Neutrophil (primary cell): ENCODE data around the gene DDX60.
"Not testable (repeated sequence)": the region's sequence is repeated elsewhere in the genome, so short reads cannot be mapped to it uniquely, and the experiment has no call there.

ENCODE experiments used
- H3K27ac ChIP-seq: fragments of 200-600 bp; sonication (generic); 2 replicates; pipeline ENCODE4 v1.5.1; 2016; ENCODE audit warnings: mild to moderate bottlenecking, moderate library complexity
- H3K27me3 ChIP-seq: fragments of 200-600 bp; sonication (generic); 2 replicates; pipeline ENCODE4 v1.6.0; 2016; ENCODE audit warnings: mild to moderate bottlenecking
- H3K36me3 ChIP-seq: fragments of 200-600 bp; sonication (generic); 2 replicates; pipeline ENCODE4 v1.5.1; 2017
- H3K4me1 ChIP-seq, 2 experiments: fragments of 200-600 bp in 1 of 2; sonication (generic) in 1 of 2; 1 replicate in 1 of 2; 2 replicates in 1 of 2; pipeline versions ENCODE4 v1.5.1 to v1.6.1; 2013 to 2016; ENCODE audit warnings: low read depth in 1 of 2, low read length in 1 of 2, mild to moderate bottlenecking in 1 of 2, moderate library complexity in 1 of 2; ENCODE audit not compliant: control insufficient read depth in 1 of 2, insufficient read depth in 1 of 2
- H3K4me3 ChIP-seq, 2 experiments: fragments of 200-600 bp in 1 of 2; sonication (generic) in 1 of 2; 1 replicate in 1 of 2; 2 replicates in 1 of 2; pipeline ENCODE4 v1.5.1; 2013 to 2016; ENCODE audit warnings: low read depth in 1 of 2, low read length in 1 of 2, mild to moderate bottlenecking in 1 of 2, moderate library complexity in 1 of 2
- H3K9me3 ChIP-seq: fragments of 200-600 bp; sonication (generic); 2 replicates; pipeline ENCODE4 v1.5.1; 2016
- TF ChIP-seq, protein P1 (sequence below): fragments of 200-600 bp; sonication (generic); IDR thresholded peaks from 2 replicates; pipeline ENCODE4 v1.5.1; 2016; ENCODE audit warnings: antibody characterized with exemption

The DDX60 gene

DNA sequence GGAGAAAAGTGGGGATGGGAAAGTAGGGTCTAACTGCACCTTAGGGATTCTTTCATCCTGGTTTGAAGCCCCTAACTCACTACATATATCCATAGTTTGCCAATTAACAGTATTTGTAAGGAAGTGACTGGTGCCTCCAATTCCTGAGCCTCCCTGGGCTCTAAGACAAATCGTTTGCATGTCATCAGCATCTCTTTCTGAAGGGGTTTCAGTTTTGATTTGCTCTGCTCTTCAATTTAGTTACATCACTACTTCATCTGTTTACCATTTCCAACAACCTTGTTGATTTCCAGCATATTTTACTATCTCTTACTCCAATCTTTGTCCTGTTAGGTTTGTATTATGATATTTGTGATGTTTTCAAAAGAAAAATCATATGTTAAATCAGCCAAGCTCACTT lies 15.5 kb upstream of the DDX60 start:
- TF ChIP-seq, protein P1, sequence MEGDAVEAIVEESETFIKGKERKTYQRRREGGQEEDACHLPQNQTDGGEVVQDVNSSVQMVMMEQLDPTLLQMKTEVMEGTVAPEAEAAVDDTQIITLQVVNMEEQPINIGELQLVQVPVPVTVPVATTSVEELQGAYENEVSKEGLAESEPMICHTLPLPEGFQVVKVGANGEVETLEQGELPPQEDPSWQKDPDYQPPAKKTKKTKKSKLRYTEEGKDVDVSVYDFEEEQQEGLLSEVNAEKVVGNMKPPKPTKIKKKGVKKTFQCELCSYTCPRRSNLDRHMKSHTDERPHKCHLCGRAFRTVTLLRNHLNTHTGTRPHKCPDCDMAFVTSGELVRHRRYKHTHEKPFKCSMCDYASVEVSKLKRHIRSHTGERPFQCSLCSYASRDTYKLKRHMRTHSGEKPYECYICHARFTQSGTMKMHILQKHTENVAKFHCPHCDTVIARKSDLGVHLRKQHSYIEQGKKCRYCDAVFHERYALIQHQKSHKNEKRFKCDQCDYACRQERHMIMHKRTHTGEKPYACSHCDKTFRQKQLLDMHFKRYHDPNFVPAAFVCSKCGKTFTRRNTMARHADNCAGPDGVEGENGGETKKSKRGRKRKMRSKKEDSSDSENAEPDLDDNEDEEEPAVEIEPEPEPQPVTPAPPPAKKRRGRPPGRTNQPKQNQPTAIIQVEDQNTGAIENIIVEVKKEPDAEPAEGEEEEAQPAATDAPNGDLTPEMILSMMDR = no peak

DNA sequence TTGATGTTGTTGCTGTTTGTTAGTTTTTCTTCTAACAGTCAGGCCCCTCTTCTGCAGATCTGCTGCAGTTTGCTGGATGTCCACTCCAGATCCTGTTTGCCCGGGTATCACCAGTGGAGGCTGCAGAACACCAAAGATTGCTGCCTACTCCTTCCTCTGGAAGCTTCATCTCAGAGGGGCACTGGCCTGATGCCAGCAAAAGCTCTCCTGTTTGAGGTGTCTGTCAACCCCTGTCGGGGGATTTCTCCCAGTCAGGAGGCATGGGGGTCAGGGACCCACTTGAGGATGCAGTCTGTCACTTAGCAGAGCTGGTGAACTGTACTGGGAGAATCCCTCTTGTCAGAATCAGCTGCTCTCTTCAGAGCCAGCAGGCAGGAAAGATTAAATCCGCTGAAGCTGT lies 12.0 kb upstream of the DDX60 start:
- H3K9me3 ChIP-seq, H3K36me3 ChIP-seq, H3K27ac ChIP-seq, H3K27me3 ChIP-seq, H3K4me1 ChIP-seq, H3K4me3 ChIP-seq: not testable (repeated sequence)

More for the DNA sequence above, 15.5 kb upstream of the DDX60 start:
- H3K4me3 ChIP-seq = no peak overlapping the region
- no peaks in the 10 kb centered on the region for H3K4me1 ChIP-seq
- no peaks in the 10 kb centered on the region for H3K27me3 ChIP-seq
- H3K36me3 ChIP-seq = no peaks in the 10 kb centered on the region
- H3K9me3 ChIP-seq = no peaks in the 10 kb centered on the region
- H3K27ac ChIP-seq = no peak overlapping the region

DNA sequence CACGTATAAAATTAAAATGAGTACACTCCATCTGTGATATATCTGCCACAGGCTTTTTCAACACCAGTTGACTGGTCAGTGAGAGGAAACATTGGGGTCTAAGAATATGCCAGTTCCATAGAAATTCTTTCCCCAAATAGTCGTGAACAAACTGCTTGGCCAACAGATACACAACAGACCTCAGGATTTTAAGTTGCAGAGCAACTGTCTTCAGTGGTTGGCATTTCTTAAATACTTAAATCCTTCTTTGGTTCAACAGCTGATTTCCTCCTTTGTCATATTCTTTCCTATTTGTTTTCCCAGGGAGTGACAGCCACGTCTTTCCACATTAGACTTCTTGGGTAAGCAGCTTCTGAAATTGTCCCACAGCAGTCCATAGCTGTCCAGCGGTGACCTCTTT lies 7.0 kb upstream of the DDX60 start:
- H3K4me3 ChIP-seq = no peak overlapping the region
- H3K4me1 ChIP-seq = no peaks in the 10 kb centered on the region
- TF ChIP-seq, protein P1 = no peak
- no peaks in the 10 kb centered on the region for H3K9me3 ChIP-seq
- H3K27me3 ChIP-seq = no peaks in the 10 kb centered on the region
- no peak overlapping the region for H3K27ac ChIP-seq
- H3K36me3 ChIP-seq = no peaks in the 10 kb centered on the region

DNA sequence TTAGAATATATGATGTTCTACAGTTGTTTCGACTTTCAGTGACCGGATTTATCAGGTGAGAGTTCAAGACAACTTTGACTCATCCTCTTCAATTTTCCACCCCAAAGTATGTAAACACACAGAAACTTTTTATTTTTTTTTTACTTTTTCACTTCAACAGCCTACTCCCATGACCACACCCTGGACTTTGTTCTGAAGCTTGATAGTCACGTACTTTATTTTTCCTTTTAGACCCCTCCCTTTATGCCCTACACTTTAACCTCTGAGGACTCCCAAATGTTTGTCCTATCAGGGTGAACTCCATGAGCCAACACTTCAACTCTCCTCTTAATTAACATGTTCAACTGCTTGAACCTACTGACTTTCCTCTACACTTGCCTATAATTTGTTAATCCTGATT lies 2.5 kb upstream of the DDX60 start:
- TF ChIP-seq, protein P1 = no peak
- H3K27ac ChIP-seq = no peak overlapping the region
- H3K9me3 ChIP-seq = no peaks in the 10 kb centered on the region
- no peaks in the 10 kb centered on the region for H3K36me3 ChIP-seq
- peaks cover 8 to 13% of the 10 kb centered on the region in 2 experiments for H3K4me1 ChIP-seq
- no peak overlapping the region for H3K4me3 ChIP-seq
- H3K27me3 ChIP-seq = no peaks in the 10 kb centered on the region

DNA sequence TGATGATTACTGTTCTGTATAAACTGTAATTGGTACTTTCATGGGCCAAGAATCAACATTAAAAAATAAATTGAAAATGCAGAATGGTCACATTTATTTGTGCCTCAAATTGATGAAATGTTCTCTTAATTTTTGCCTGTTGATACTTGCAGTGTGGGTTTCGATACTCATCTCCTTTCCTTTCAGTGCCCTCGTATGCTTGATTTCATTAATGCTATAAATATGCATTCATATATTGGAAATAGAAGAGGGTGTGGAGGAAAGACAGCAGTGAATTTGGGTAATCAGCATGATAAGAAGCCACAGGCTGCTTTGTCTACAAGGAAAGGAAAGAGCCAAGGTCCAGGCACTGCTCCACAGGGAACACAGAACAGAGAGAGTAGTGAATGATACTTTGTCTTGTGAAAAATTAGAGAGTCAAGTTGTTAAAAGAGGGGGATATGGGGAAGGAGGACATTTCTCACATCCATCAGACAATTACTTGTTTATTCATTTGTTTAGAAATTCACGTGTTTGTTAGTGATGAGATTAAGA lies 1.0 kb upstream of the DDX60 start:
- Histone ChIP-seq H3K27me3 (no peaks in the 10 kb centered on the region), H3K9me3 (no peaks in the 10 kb centered on the region), H3K36me3 (no peaks in the 10 kb centered on the region), H3K4me1 (peaks cover 8 to 13% of the 10 kb centered on the region in 2 experiments), H3K4me3 (no peak overlapping the region), H3K27ac (no peak overlapping the region)
- TF ChIP-seq, protein P1 = no peak

DNA sequence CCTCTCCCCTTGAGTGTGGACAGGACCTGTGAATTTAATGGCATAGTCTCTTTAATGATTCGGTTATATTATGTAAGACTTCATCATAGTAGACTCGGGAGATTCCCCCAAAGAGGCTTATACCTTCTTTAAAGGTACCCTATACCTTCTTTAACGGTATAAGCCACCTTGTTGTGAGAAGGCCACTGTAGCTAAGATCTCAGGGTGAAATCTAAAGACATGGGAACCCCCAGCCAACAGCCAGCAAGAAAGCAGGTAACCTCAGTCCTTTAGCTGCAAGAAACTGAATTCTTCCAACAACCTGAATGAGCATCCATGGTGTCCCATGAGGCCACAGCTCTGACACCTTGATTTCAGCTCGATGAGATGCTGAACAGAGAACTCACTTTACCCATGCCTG lies 931 bp downstream of the DDX60 start:
- peaks cover 8 to 13% of the 10 kb centered on the region in 2 experiments for H3K4me1 ChIP-seq
- no peaks in the 10 kb centered on the region for H3K9me3 ChIP-seq
- H3K27ac ChIP-seq = peak overlapping the region; percentile 76
- no peaks in the 10 kb centered on the region for H3K36me3 ChIP-seq
- peak overlapping the region; percentile 68 to 84 for H3K4me3 ChIP-seq
- no peaks in the 10 kb centered on the region for H3K27me3 ChIP-seq
- TF ChIP-seq, protein P1 = no peak
